ENCODE results near the gene ZNF366. TPM values are rescaled to one million over a fixed set of nuclear protein-coding genes. Genes with fewer than 3 reads are reported as not detected.

The ZNF366 gene
- total RNA-seq, 2 donors from 2014 or later: 2.2 to 3.1 TPM

GRCh38 chr5:72487177-72487576, 20.0 kb downstream of the ZNF366 start:
- H3K4me1 ChIP-seq (ENCODE audit: control insufficient read depth in 1 of 2, low read depth in 2 of 2): peaks cover 0 to 13% of the 10 kb centered on the region in 2 donors
- no peak for DNase-seq (ENCODE audit: low spot score)
- no peaks in the 10 kb centered on the region for H3K9me3 ChIP-seq
- TF ChIP-seq, protein P1, sequence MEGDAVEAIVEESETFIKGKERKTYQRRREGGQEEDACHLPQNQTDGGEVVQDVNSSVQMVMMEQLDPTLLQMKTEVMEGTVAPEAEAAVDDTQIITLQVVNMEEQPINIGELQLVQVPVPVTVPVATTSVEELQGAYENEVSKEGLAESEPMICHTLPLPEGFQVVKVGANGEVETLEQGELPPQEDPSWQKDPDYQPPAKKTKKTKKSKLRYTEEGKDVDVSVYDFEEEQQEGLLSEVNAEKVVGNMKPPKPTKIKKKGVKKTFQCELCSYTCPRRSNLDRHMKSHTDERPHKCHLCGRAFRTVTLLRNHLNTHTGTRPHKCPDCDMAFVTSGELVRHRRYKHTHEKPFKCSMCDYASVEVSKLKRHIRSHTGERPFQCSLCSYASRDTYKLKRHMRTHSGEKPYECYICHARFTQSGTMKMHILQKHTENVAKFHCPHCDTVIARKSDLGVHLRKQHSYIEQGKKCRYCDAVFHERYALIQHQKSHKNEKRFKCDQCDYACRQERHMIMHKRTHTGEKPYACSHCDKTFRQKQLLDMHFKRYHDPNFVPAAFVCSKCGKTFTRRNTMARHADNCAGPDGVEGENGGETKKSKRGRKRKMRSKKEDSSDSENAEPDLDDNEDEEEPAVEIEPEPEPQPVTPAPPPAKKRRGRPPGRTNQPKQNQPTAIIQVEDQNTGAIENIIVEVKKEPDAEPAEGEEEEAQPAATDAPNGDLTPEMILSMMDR (IDR thresholded peaks at IDR 0.05): no peak
- ATAC-seq (ENCODE audit: insufficient number of reproducible peaks, low FRiP score, low read depth): no peak
- H3K27me3 ChIP-seq (replicated peaks; ENCODE audit: insufficient read depth): no peaks in the 10 kb centered on the region
- H3K27ac ChIP-seq: peak overlapping the region in 1 of 2 donors; percentile 43
- H3K4me3 ChIP-seq: no peak overlapping the region
- H3K36me3 ChIP-seq: no peaks in the 10 kb centered on the region

DNA sequence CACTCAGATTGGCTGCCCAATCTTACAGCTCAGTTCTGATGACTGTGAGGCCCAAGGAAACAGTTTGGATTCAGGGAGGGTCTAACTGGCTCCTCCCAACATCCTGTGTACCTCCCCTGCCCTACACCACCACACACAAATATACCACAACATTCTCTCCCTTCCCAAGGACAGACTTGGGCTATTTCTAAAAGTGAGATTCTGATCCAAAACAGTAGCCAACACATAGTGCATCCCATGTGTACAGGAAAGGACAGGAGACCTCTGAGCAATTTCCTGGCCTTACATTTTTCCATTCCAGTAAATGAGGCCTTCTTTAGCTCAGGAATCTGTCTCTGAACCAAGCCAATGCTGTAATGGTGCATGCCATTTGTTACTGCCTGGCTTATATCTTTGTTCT, 20.8 kb downstream of the ZNF366 start:
- ATAC-seq (ENCODE audit: insufficient number of reproducible peaks, low FRiP score, low read depth): peak; percentile 39
- TF ChIP-seq, protein P1 (IDR thresholded peaks at IDR 0.05): no peak
- Histone ChIP-seq H3K4me1 (ENCODE audit: control insufficient read depth in 1 of 2, low read depth in 2 of 2) (peaks cover 0 to 13% of the 10 kb centered on the region in 2 donors), H3K4me3 (no peak overlapping the region), H3K9me3 (no peaks in the 10 kb centered on the region), H3K36me3 (no peaks in the 10 kb centered on the region), H3K27me3 (replicated peaks; ENCODE audit: insufficient read depth) (no peaks in the 10 kb centered on the region), H3K27ac (peak overlapping the region; percentile 15 to 43)
- DNase-seq (ENCODE audit: low spot score): no peak

DNA sequence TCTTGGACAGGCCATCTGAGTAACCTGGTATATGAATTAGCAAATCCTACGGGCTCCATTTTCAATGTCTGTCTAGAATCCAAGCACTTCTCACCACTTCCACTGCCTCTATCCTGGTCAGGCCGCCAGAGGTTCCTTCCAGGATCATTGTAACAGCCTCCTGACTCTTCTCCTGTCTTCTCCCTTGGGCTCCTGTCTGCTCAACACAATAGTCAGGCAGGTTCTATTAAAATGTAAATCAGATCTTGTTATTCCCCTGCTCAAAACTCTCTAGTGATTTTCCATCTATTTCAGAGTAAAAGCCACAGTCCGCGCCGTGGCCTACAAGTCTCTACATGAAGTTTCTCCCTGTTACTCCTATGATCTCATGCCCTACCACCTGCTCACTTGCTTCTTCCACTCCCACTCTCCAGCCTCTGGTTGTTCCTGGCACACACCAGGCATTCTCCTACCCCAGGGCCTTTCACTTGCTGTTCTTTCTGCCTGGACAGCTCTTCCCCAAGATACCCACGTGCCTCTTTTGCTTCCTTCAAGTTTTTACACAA, 21.7 kb downstream of the ZNF366 start:
- H3K27ac ChIP-seq: peak overlapping the region in 1 of 2 donors; percentile 43
- H3K4me3 ChIP-seq: no peak overlapping the region
- no peaks in the 10 kb centered on the region for H3K36me3 ChIP-seq
- no peaks in the 10 kb centered on the region for H3K9me3 ChIP-seq
- peaks cover 0 to 13% of the 10 kb centered on the region in 2 donors for H3K4me1 ChIP-seq (ENCODE audit: control insufficient read depth in 1 of 2, low read depth in 2 of 2)
- ATAC-seq (ENCODE audit: insufficient number of reproducible peaks, low FRiP score, low read depth) (no peak), DNase-seq (ENCODE audit: low spot score) (no peak)
- TF ChIP-seq, protein P1 (IDR thresholded peaks at IDR 0.05): no peak
- no peaks in the 10 kb centered on the region for H3K27me3 ChIP-seq (replicated peaks; ENCODE audit: insufficient read depth)

DNA sequence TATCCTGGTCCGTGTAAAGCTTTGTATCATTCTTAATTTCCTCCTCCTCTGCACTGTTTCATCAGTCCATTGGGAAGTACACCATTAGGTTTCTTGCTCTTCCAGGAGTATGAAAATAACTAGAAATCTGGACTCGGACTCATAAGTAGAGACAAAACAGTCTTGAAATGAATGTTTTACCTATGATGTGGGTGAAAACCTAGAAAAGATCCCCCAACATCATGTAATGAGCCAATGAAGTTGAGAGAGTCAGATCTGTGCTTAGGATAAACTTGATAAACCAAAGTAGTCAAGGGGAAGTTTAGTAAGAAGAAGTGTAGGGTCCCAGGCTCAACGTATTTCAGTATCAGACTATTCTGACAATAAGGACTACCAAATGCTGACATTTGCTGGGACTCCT, 25.2 kb downstream of the ZNF366 start:
- Histone ChIP-seq H3K27ac (no peak overlapping the region), H3K27me3 (replicated peaks; ENCODE audit: insufficient read depth) (no peaks in the 10 kb centered on the region), H3K4me1 (ENCODE audit: control insufficient read depth in 1 of 2, low read depth in 2 of 2) (peaks cover 11 to 30% of the 10 kb centered on the region in 2 donors), H3K4me3 (no peak overlapping the region), H3K9me3 (no peaks in the 10 kb centered on the region), H3K36me3 (no peaks in the 10 kb centered on the region)
- TF ChIP-seq, protein P1 (IDR thresholded peaks at IDR 0.05): no peak
- ATAC-seq (ENCODE audit: insufficient number of reproducible peaks, low FRiP score, low read depth): no peak
- DNase-seq (ENCODE audit: low spot score): no peak

DNA sequence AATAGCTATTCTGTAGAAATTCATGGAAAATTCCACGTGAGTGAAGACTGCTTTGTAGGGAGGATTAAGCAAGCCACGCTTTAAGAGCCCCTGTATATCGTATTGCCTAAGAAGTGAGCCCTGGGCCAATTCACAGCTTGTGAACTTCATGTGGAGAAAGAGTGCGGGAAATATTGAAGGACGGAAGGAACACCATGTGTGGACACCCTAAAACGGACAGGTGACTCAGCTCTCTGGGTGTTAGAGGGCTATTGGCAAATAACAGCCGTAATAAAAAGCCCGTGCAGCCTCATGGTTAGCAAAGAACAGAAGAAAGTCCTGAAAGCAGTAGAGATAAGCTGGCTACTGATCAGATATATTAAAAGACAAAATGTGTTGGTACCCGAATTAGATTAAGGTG, 26.4 kb downstream of the ZNF366 start:
- Histone ChIP-seq H3K4me3 (no peak overlapping the region), H3K9me3 (no peaks in the 10 kb centered on the region), H3K4me1 (ENCODE audit: control insufficient read depth in 1 of 2, low read depth in 2 of 2) (peaks cover 11 to 20% of the 10 kb centered on the region in 2 donors), H3K36me3 (no peaks in the 10 kb centered on the region), H3K27ac (no peak overlapping the region), H3K27me3 (replicated peaks; ENCODE audit: insufficient read depth) (no peaks in the 10 kb centered on the region)
- ATAC-seq (ENCODE audit: insufficient number of reproducible peaks, low FRiP score, low read depth) (no peak), DNase-seq (ENCODE audit: low spot score) (no peak)
- TF ChIP-seq, protein P1 (IDR thresholded peaks at IDR 0.05): no peak

Measured in thoracic aorta (tissue), 2 donors.